ENCODE data around the gene TANC1.

TANC1 gene

DNA sequence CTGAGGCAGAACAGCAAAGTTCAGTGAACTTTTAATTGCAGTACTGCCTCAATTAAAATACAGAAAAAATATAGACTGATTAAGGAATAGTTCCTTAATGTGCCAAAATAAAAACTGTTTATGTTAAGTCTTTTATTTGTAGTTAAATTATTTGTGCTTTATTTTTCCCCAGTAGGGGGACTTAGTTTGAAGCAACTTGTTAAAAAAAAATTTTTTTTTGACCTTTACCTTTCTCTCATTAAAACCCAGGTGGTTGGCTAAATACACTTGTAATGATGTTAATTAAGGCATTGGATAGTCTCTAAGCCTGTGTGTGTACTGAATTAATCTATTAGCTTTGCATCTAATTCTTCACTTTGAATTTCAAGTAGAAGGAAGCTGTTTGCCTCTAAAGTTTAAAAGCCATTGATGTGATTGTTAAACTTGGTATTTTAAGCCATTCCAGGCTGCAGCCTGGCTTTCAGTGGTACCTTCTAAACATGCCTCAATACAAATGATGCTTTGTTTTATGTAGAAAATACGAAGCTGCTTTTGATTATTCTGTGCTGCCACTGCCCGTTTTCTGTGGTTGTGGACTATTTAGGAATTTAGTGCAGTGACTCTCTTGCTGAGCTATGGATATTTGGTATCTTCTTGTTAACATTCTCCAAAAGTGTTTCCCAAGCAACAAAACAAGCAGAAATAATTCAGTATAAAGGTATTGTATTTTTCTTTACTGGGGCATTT is 102.9 kb downstream of the TANC1 start:
- DNase-seq (no peak), ATAC-seq (ENCODE audit: insufficient read depth, low read depth) (no peak)
- Histone ChIP-seq H3K9me3 (ENCODE audit: insufficient read depth, low read length, severe bottlenecking) (no peaks in the 10 kb centered on the region), H4K20me1 (ENCODE audit: insufficient read depth, low read length) (no peaks in the 10 kb centered on the region), H3K4me3 (ENCODE audit: low read depth in 1 of 2, low read length in 2 of 2) (no peak overlapping the region), H3K27ac (ENCODE audit: low read length) (no peak overlapping the region), H3K4me2 (ENCODE audit: insufficient read depth, low read length) (no peak overlapping the region), H3K9ac (ENCODE audit: low read depth, low read length) (no peak overlapping the region), H2AFZ (ENCODE audit: low read depth, low read length) (no peak overlapping the region), H3K79me2 (ENCODE audit: insufficient read depth, low read length) (no peaks in the 10 kb centered on the region), H3K27me3 (ENCODE audit: insufficient read depth, low read length, poor library complexity) (no peaks in the 10 kb centered on the region), H3K36me3 (ENCODE audit: insufficient read depth, low read length) (no peaks in the 10 kb centered on the region), H3K4me1 (ENCODE audit: insufficient read depth, low read length) (no peaks in the 10 kb centered on the region)
- TF ChIP-seq EZH2 (IDR thresholded peaks at IDR 0.05; ENCODE audit: borderline replicate concordance, low read depth, low read length, severe bottlenecking), result no peak
- no peak for TF ChIP-seq CTCF (IDR thresholded peaks at IDR 0.05; ENCODE audit: borderline replicate concordance, extremely low read depth, low read length, poor library complexity, severe bottlenecking)

GRCh38 chr2:159072795-159073194 is 104.4 kb downstream of the TANC1 start:
- Histone ChIP-seq H3K9ac (ENCODE audit: low read depth, low read length) (no peak overlapping the region), H3K4me2 (ENCODE audit: insufficient read depth, low read length) (no peak overlapping the region), H3K79me2 (ENCODE audit: insufficient read depth, low read length) (no peaks in the 10 kb centered on the region), H3K9me3 (ENCODE audit: insufficient read depth, low read length, severe bottlenecking) (no peaks in the 10 kb centered on the region), H3K27ac (ENCODE audit: low read length) (no peak overlapping the region), H3K36me3 (ENCODE audit: insufficient read depth, low read length) (no peaks in the 10 kb centered on the region), H4K20me1 (ENCODE audit: insufficient read depth, low read length) (no peaks in the 10 kb centered on the region), H2AFZ (ENCODE audit: low read depth, low read length) (no peak overlapping the region), H3K27me3 (ENCODE audit: insufficient read depth, low read length, poor library complexity) (no peaks in the 10 kb centered on the region), H3K4me1 (ENCODE audit: insufficient read depth, low read length) (no peaks in the 10 kb centered on the region), H3K4me3 (ENCODE audit: low read depth in 1 of 2, low read length in 2 of 2) (no peak overlapping the region)
- ATAC-seq (ENCODE audit: insufficient read depth, low read depth), result no peak
- no peak for TF ChIP-seq CTCF (IDR thresholded peaks at IDR 0.05; ENCODE audit: borderline replicate concordance, extremely low read depth, low read length, poor library complexity, severe bottlenecking)
- no peak for TF ChIP-seq EZH2 (IDR thresholded peaks at IDR 0.05; ENCODE audit: borderline replicate concordance, low read depth, low read length, severe bottlenecking)
- DNase-seq, result no peak

DNA sequence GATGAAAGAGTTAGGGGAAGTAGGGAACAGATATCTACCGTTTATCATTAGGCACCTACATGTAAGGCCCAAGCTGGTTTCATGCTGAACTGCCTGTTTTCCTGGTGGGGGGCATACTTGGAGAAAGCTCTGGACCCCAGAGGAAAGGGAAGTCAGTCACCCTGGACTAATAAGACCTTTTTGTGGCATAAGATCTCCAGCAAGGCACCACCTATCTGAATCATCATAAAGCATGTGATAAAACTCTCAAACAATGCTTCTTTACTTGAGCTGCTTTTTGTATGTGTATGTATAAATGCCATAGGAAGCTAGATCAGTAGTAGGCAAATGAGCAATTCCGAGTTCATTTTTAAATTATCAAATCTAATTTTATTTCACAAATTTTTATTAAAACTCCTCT is 104.8 kb downstream of the TANC1 start:
- no peaks in the 10 kb centered on the region for H3K4me1 ChIP-seq (ENCODE audit: insufficient read depth, low read length)
- no peaks in the 10 kb centered on the region for H3K9me3 ChIP-seq (ENCODE audit: insufficient read depth, low read length, severe bottlenecking)
- no peak for ATAC-seq (ENCODE audit: insufficient read depth, low read depth)
- no peak overlapping the region for H3K27ac ChIP-seq (ENCODE audit: low read length)
- no peak overlapping the region for H3K9ac ChIP-seq (ENCODE audit: low read depth, low read length)
- H3K36me3 ChIP-seq (ENCODE audit: insufficient read depth, low read length), result no peaks in the 10 kb centered on the region
- TF ChIP-seq CTCF (IDR thresholded peaks at IDR 0.05; ENCODE audit: borderline replicate concordance, extremely low read depth, low read length, poor library complexity, severe bottlenecking), result no peak
- TF ChIP-seq EZH2 (IDR thresholded peaks at IDR 0.05; ENCODE audit: borderline replicate concordance, low read depth, low read length, severe bottlenecking), result no peak
- no peaks in the 10 kb centered on the region for H4K20me1 ChIP-seq (ENCODE audit: insufficient read depth, low read length)
- no peak overlapping the region for H3K4me3 ChIP-seq (ENCODE audit: low read depth in 1 of 2, low read length in 2 of 2)
- no peak overlapping the region for H2AFZ ChIP-seq (ENCODE audit: low read depth, low read length)
- H3K27me3 ChIP-seq (ENCODE audit: insufficient read depth, low read length, poor library complexity), result no peaks in the 10 kb centered on the region
- no peak for DNase-seq
- H3K79me2 ChIP-seq (ENCODE audit: insufficient read depth, low read length), result no peaks in the 10 kb centered on the region
- no peak overlapping the region for H3K4me2 ChIP-seq (ENCODE audit: insufficient read depth, low read length)

Measured in DND-41 (cell line).